Fibroblast of skin of left quadriceps (primary cell): ENCODE measurements around the gene NFASC.

Source experiments
- DNase-seq, 2 experiments: peaks; one replicate each; pipeline ENCODE4 v3.0.0-alpha.2; 2013; ENCODE audit warnings: low read depth in 2 of 2

The NFASC gene

DNA sequence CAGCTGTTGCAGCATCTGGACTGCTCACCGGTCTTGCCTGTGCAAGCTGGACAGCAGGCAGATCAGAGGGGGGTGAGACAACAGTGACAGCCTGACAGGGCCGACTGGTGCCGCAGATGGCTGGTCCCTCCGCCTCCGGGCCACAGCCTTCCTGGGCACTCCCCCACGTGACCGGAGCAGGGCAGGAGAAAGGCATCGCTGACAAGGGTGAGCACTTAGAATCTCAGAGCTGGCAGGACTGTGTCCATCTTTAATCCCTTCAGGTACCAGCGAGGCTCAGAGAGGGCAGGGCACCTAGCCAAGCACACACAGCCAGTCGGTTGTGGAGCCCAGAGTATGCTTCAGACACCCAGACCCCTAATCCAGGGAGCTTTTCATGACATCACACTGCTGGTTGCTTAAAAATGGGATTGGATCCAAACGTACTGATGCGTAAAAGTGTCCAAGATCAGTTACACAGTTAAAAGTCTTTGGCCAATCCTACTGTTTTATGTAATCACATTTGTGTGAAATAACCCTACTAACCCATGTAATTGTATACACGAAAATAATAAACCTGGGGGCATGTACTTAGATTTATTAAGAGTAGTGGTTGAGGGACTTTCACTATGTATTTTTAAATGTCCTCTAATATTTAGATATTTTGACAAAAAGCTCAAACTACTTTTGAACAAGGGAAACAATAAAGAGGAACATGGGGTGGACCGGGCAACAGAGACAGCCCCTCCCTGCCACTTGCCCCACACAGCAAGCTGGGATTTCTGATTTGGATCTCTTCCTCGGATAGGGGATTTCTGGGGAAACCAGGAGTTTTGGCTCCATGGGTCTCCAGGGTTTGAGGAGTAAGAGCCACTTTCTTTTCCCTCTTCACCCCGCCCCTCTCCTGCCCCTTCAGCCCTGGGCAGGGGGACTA is 171.6 kb downstream of the NFASC start:
- no peak for DNase-seq

GRCh38 chr1:205042911-205043806 is 172.5 kb downstream of the NFASC start, which contains the start of gene CNTN2:
Gene CNTN2 (plus strand): TSS chr1:205043212. CDS start chr1:205053186, 9,974 bp downstream.
- no peak for DNase-seq

DNA sequence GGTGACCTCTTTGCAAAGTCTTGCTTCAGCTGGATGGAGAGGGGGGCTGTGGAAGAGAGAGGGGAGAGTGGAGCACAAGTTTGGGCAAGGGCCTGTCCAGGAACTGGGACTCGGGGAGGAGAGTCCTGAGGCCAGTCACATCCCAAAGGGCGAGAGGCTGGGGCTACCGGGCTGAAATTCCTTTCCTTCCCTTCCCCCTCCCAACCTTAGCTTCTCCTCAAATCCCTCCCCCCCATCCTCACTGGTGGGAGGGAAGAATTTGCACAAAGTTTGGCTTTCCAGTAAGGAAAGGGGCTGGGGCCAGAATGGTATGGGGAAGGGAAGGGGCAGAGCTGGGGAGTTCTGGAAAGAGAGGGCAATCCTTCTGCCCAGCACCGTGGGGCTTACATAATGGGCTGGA is 173.2 kb downstream of the NFASC start:
- no peak for DNase-seq

- no peak for DNase-seq
Observed at GRCh38 chr1:205044741-205045140, 174.1 kb downstream of the NFASC start.

GRCh38 chr1:205045146-205045545 is 174.5 kb downstream of the NFASC start:
- DNase-seq = no peak

DNA sequence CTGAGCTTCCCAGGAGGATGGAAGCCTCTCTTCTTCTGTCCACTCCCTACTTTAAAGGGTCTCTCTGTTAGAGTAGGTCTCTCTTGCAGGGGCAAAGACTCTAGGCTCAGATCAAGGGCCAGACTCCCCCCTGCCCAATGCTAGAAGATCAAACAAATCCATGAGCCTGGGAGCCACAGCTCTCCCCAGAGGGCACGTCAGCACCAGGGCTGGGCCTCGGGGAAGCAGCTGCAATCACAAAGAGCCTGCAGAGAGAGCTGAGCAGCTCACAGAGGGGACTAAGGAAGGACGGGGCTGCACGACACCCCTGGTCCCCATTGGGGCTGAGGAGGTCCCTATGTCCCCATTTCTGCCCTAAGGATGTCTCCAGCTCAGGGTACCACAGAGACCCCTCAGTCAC is 176.2 kb downstream of the NFASC start:
- DNase-seq = no peak

DNA sequence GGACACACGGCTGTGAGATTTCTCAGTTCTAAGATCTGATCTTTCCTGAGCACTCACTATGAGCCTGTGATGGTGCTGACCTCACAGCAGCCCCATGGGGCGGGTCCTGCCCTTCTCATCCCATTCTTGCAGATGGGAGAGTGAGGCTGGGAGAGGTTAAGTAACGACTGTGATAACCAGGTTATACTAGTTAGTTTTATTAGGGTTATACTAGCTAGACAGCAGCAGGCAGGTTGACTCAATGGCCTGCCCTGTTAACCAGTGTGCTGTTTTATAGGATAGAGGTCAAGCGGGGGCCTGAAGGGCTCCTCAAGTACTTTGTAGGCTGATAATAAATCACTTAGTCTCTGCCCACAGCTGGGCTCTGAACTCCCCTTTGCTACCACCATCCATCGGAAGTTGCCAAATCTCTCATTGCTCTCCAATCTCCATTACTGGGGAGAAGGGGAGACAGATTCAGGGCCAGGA is 177.1 kb downstream of the NFASC start:
- no peak for DNase-seq

DNA sequence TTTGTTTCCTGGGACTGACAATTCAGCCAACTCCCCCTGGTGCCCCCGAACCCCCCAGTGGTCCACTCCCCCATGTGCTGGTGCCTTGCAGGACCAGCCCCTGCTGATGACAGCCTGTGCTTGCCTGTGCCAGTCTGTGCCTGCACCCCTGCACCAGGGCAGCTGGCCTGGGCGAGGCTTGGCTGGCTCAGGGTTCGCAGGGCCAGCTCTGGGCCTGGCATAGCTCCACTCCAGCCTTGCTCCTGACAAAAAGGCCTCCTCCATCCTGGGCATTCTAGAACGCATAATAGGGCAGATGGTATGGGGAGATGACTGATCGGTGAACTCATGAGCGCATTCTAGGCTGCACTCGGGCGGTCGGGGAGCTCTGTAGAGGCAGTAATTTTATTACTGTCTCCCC is 177.7 kb downstream of the NFASC start:
- no peak for DNase-seq

DNA sequence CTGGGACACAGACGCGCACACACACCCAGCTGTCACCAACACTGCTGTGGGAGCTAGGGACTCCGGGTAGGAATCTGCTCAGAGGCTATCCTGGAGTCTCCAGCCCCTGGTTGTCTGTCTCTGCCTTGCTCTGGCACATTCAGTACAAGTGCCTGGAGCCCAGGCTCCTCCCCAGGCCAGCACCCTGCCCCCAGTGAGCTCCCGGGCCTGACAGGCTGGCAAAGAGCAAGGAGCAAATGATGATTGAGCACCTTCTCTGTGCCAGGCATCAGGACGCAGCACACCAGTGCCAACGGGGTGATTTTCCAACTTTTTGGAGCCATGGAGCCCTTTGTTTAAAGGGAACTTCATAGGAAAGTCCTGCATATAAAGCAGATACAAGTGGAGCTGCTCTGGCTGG is 178.8 kb downstream of the NFASC start:
- DNase-seq = no peak

GRCh38 chr1:205052690-205053089 is 182.0 kb downstream of the NFASC start:
- no peak for DNase-seq

GRCh38 chr1:205053296-205053695 is 182.6 kb downstream of the NFASC start:
- DNase-seq = no peak

GRCh38 chr1:205054013-205054412 is 183.4 kb downstream of the NFASC start:
- DNase-seq = no peak

GRCh38 chr1:205056188-205056611 is 185.5 kb downstream of the NFASC start:
- DNase-seq = no peak

DNA sequence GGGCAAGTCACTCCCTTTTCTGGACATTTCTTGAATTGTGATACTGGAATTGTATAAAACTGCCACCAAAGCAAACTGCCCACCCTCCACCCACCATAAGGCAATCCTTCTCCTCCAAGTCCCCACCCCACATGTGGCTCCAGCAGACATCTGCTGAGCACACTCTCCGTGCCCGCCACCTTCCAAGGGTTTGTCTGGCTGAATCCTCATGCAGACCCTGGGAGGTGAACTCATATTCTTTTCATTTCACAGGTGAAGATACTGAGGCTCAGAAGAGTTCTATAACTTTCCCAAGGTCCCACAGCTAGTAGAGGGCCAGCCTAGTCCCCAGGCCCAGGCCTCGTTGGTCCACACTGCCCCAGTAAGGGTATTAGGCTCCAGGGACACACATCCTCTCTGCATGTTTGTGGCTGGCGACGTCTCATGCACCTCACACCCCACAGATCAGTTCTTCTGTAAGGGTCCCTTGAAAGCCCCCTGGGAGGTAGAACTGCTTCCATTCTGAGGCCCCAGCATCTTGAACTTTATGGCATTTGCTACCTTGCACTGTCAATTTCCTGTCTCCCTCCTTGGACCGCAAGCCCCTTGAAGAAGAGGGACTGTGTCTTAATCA is 186.4 kb downstream of the NFASC start:
- DNase-seq = no peak

DNA sequence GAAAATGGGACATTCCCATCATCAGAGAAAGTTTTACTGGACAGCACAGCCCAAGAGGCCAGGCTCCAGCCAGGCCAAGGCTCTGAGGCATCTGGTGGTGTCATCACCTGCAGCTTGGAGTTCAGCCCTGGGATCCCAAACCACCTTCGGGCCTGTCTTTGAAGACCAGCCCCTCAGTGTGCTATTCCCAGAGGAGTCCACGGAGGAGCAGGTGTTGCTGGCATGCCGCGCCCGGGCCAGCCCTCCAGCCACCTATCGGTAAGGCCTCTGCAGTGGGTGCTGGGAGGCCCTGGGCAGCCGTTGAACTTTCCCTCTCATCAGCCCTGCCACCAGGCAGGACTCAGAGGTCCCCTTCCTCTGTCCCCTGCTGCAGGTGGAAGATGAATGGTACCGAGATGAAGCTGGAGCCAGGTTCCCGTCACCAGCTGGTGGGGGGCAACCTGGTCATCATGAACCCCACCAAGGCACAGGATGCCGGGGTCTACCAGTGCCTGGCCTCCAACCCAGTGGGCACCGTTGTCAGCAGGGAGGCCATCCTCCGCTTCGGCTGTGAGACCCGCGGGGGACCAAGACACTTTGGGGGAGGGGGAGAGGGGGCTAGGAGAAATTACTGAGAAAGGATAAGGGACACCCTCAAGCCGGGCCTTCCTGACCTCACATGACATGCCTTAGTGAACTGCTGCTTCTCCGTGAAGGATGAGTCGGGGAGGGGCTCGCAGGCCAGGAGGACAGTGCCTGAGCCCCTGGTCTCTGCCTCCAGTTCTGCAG is 187.3 kb downstream of the NFASC start:
- no peak for DNase-seq

- DNase-seq = no peak
Observed at GRCh38 chr1:205058853-205059252, 188.2 kb downstream of the NFASC start.

- DNase-seq = no peak
Observed at GRCh38 chr1:205059660-205060059, 189.0 kb downstream of the NFASC start.

- no peak for DNase-seq
Observed at GRCh38 chr1:205060746-205061145, 190.1 kb downstream of the NFASC start.

DNA sequence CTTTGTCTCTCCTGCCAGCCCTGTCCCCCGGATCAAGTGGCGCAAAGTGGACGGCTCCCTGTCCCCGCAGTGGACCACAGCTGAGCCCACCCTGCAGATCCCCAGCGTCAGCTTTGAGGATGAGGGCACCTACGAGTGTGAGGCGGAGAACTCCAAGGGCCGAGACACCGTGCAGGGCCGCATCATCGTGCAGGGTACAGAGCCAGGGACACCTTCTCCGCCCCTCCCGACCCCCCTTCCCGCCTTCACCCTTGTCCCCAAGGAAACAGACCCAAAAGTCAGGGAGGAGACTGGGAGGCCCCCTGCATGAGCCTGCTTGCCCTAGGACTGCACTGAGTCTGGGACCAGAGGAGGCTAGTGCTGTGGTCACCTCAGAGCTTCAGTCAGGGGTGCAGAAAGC is 190.6 kb downstream of the NFASC start:
- no peak for DNase-seq

- peak; percentile 34 to 44 for DNase-seq
Observed at GRCh38 chr1:205061665-205062069, 191.0 kb downstream of the NFASC start.

DNA sequence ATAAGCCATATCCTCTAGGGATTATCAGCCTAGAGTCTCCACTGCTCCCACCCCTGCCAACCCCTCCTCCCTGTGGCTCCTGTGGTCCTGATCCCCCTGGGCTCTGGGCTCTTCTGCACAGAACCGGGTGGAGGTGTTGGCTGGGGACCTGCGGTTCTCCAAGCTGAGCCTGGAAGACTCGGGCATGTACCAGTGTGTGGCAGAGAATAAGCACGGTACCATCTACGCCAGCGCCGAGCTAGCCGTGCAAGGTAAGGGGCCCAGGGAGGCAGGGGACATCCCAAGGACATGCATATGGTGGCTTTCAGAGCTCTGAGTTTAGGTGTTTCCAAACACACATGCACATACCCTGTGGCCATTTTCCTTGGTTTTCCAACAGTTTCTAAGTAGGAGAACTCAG is 191.7 kb downstream of the NFASC start:
- DNase-seq = no peak
